B cell (primary cell): ENCODE data around the gene DPT. TPM values are rescaled to one million over a fixed set of nuclear protein-coding genes. Genes with fewer than 3 reads are reported as not detected.

Experiments
- ATAC-seq: fragments of 200-7000 bp; cut with Tn5 transposase; one replicate; pipeline ENCODE4 v1.10.0; 2021; ENCODE audit warnings: low read depth, mild to moderate bottlenecking, moderate number of reproducible peaks, moderate library complexity
- CTCF ChIA-PET: fragments of 350-600 bp; sonication (Branson Sonifier 250); formaldehyde crosslinking; loops from one replicate; lab custom pipeline; 2021; ENCODE audit warnings: antibody characterized with exemption, inconsistent platforms; lab: Charles Lee
- POLR2A ChIA-PET: fragments of 350-600 bp; sonication (Branson Sonifier 250); formaldehyde crosslinking; loops from one replicate; lab custom pipeline; 2021; ENCODE audit warnings: antibody characterized with exemption; lab: Charles Lee
- DNase-seq: peaks from one replicate; pipeline ENCODE4 v3.0.0; 2013
- H2AFZ ChIP-seq: 2 replicates; pipeline ENCODE4 v1.6.1; 2012; ENCODE audit warnings: mild to moderate bottlenecking, low read depth, low read length; ENCODE audit not compliant: insufficient read depth, poor library complexity, severe bottlenecking
- H3K27ac ChIP-seq, 2 donors: 1 replicate in 1 of 2; 2 replicates in 1 of 2; pipeline ENCODE4 v1.5.1; 2012 to 2013; ENCODE audit warnings: low read length in 2 of 2, mild to moderate bottlenecking in 2 of 2, moderate library complexity in 1 of 2
- H3K27me3 ChIP-seq, 4 experiments: fragments of 200-600 bp in 1 of 4; sonication (generic) in 1 of 4; replicated peaks in 1 of 4; 1 replicate in 2 of 4; 2 replicates in 2 of 4; pipeline versions ENCODE4 v1.6.1 to v1.7.0; 2013 to 2016; ENCODE audit warnings: low read length in 3 of 4, mild to moderate bottlenecking in 2 of 4, mixed read lengths in 1 of 4, moderate library complexity in 1 of 4; ENCODE audit not compliant: insufficient read depth in 4 of 4, control insufficient read depth in 3 of 4; ENCODE audit errors: control extremely low read depth in 1 of 4
- H3K36me3 ChIP-seq, 2 experiments: replicated peaks in 1 of 2; 1 replicate in 1 of 2; 2 replicates in 1 of 2; pipeline versions ENCODE4 v1.6.1 to v1.7.1; 2013; ENCODE audit warnings: low read length in 1 of 2; ENCODE audit not compliant: insufficient read depth in 2 of 2, control insufficient read depth in 1 of 2; ENCODE audit errors: control extremely low read depth in 1 of 2, extremely low read depth in 1 of 2
- H3K4me1 ChIP-seq, 2 donors: fragments of 200-600 bp in 1 of 2; sonication (generic) in 1 of 2; 1 replicate in 1 of 2; 2 replicates in 1 of 2; pipeline versions ENCODE4 v1.5.1 to v1.6.1; 2013 to 2017; ENCODE audit warnings: low read length in 2 of 2; ENCODE audit not compliant: control insufficient read depth in 2 of 2, insufficient read depth in 2 of 2
- H3K4me2 ChIP-seq: replicated peaks from 2 replicates; pipeline ENCODE3; 2012; ENCODE audit warnings: mild to moderate bottlenecking, low read depth, low read length; ENCODE audit not compliant: poor library complexity, severe bottlenecking
- H3K4me3 ChIP-seq, 5 experiments: fragments of 200-600 bp in 1 of 5; sonication (generic) in 1 of 5; 1 replicate in 3 of 5; 2 replicates in 2 of 5; pipeline versions ENCODE4 v1.5.1 to v1.7.0; 2011 to 2016; ENCODE audit warnings: low read length in 4 of 5, mild to moderate bottlenecking in 4 of 5, low read depth in 2 of 5, control low read depth in 1 of 5, moderate library complexity in 1 of 5; ENCODE audit not compliant: insufficient read depth in 1 of 5; ENCODE audit errors: control extremely low read depth in 1 of 5, extremely low read depth in 1 of 5
- H3K79me2 ChIP-seq: fragments of 200-600 bp; sonication (generic); one replicate; pipeline ENCODE4 v1.6.0; 2016; ENCODE audit warnings: low read length; ENCODE audit not compliant: control insufficient read depth, insufficient read depth
- H3K9ac ChIP-seq: fragments of 200-600 bp; sonication (generic); 2 replicates; pipeline ENCODE4 v1.6.1; 2017; ENCODE audit warnings: mild to moderate bottlenecking, low read length, moderate library complexity
- H3K9me3 ChIP-seq, 3 donors: one replicate each; pipeline versions ENCODE4 v1.6.1 to v1.7.1; 2013; ENCODE audit warnings: low read length in 2 of 3; ENCODE audit not compliant: control insufficient read depth in 2 of 3, insufficient read depth in 1 of 3; ENCODE audit errors: control extremely low read depth in 1 of 3
- H4K20me1 ChIP-seq: 2 replicates; pipeline ENCODE4 v1.6.0; 2012; ENCODE audit warnings: mild to moderate bottlenecking, low read length; ENCODE audit not compliant: insufficient read depth, control insufficient read depth, poor library complexity, severe bottlenecking
- H3K27ac Mint-ChIP-seq: one replicate; pipeline ENCODE4 v1.8.0; 2021; ENCODE audit warnings: mixed read lengths
- H3K27me3 Mint-ChIP-seq: one replicate; pipeline ENCODE4 v1.8.0; 2021; ENCODE audit warnings: mixed read lengths
- H3K4me1 Mint-ChIP-seq: one replicate; pipeline ENCODE4 v1.8.0; 2021; ENCODE audit warnings: mixed read lengths
- H3K4me3 Mint-ChIP-seq: one replicate; pipeline ENCODE4 v1.8.0; 2021; ENCODE audit warnings: mixed read lengths
- H3K9me3 Mint-ChIP-seq: one replicate; pipeline ENCODE4 v1.8.0; 2022; ENCODE audit warnings: mixed read lengths; ENCODE audit not compliant: insufficient read depth
- CTCF ChIP-seq: fragments of 200-600 bp; IDR thresholded peaks from one replicate; pipeline ENCODE4 v1.8.0; 2022; ENCODE audit warnings: antibody characterized with exemption, mild to moderate bottlenecking
- EZH2 ChIP-seq: IDR thresholded peaks from 2 replicates; pipeline ENCODE4 v1.6.1; 2012; ENCODE audit warnings: borderline replicate concordance, low read depth, mild to moderate bottlenecking, moderate library complexity, low read length; ENCODE audit not compliant: insufficient read depth, poor library complexity, severe bottlenecking
- WGBS: methylation state at CpG from one replicate; pipeline ENCODE4 v1.1.5; 2013; ENCODE audit warnings: missing lambda C conversion rate; ENCODE audit not compliant: insufficient coverage; 5-methylcytosine and 5-hydroxymethylcytosine counted together
- intact Hi-C: fragments of 100-400 bp; cut with micrococcal nuclease; formaldehyde crosslinking; loops from one replicate; pipeline ENCODE4 v1.10.0; 2022
- polyA plus RNA-seq: library from polyadenylated mRNA; depleted of rRNA; stranded (reverse); fragments of >200 nt; gene quantifications from 2 replicates; pipeline ENCODE4 v1.2.3, GENCODE V29; 2012
- total RNA-seq, 2 donors: library from RNA; stranded (reverse); fragments of 120-200 nt in 1 of 2; gene quantifications; 1 replicate in 1 of 2; 2 replicates in 1 of 2; pipeline versions ENCODE4 v1.2.3 to v1.2.4, GENCODE V29; 2013 to 2022

DPT gene
- total and polyA plus RNA-seq, 2 donors (not counting 1 experiment from before 2014, with no cell fraction given) = not detected

- no peak for TF ChIP-seq EZH2
- TF ChIP-seq CTCF = no peak
Observed at GRCh38 chr1:168689726-168690602, 39.0 kb downstream of the DPT start.

GRCh38 chr1:168689327-168689657, 39.7 kb downstream of the DPT start:
- ATAC-seq (no peak), DNase-seq (no peak)
- Histone ChIP-seq H3K27me3 (no peaks in the 10 kb centered on the region), H3K36me3 (no peaks in the 10 kb centered on the region), H3K4me1 (no peaks in the 10 kb centered on the region), H3K79me2 (no peaks in the 10 kb centered on the region), H3K4me3 (no peak overlapping the region), H3K4me2 (no peak overlapping the region), H3K9ac (no peak overlapping the region), H3K27ac (no peak overlapping the region), H3K9me3 (no peaks in the 10 kb centered on the region), H2AFZ (no peak overlapping the region), H4K20me1 (no peaks in the 10 kb centered on the region)
- no peaks in the 10 kb centered on the region for H3K4me1 Mint-ChIP-seq
- intact Hi-C loops = no loop called here
- H3K27ac Mint-ChIP-seq = no peak overlapping the region
- WGBS = 93% methylated on average over 2 of the region's 2 CpGs
- ChIA-PET CTCF (no interaction called here), POLR2A (no interaction called here)
- H3K9me3 Mint-ChIP-seq = no peaks in the 10 kb centered on the region
- H3K27me3 Mint-ChIP-seq = peaks cover 6% of the 10 kb centered on the region
- H3K4me3 Mint-ChIP-seq = no peak overlapping the region
- TF ChIP-seq EZH2 (no peak), CTCF (no peak)

More at GRCh38 chr1:168689726-168690602, 39.0 kb downstream of the DPT start:
- H3K79me2 ChIP-seq = no peaks in the 10 kb centered on the region
- ATAC-seq = no peak
- peaks cover 6% of the 10 kb centered on the region for H3K27me3 Mint-ChIP-seq
- ChIA-PET CTCF (no interaction called here), POLR2A (no interaction called here)
- H4K20me1 ChIP-seq = no peaks in the 10 kb centered on the region
- no peak overlapping the region for H3K4me3 Mint-ChIP-seq
- no peaks in the 10 kb centered on the region for H3K4me1 Mint-ChIP-seq
- H3K27ac Mint-ChIP-seq = no peak overlapping the region
- no peak overlapping the region for H2AFZ ChIP-seq
- no peak for DNase-seq
- no peaks in the 10 kb centered on the region for H3K9me3 ChIP-seq
- H3K9ac ChIP-seq = no peak overlapping the region
- H3K9me3 Mint-ChIP-seq = no peaks in the 10 kb centered on the region
- no peak overlapping the region for H3K4me2 ChIP-seq
- intact Hi-C loops = no loop called here
- no peak overlapping the region for H3K4me3 ChIP-seq
- H3K4me1 ChIP-seq = no peaks in the 10 kb centered on the region
- no peaks in the 10 kb centered on the region for H3K27me3 ChIP-seq
- WGBS = 93% methylated on average over 7 of the region's 8 CpGs
- no peak overlapping the region for H3K27ac ChIP-seq
- H3K36me3 ChIP-seq = no peaks in the 10 kb centered on the region
